ENCODE measurements around the gene GJB1.
"Not testable (repeated sequence)": the region's sequence is repeated elsewhere in the genome, so short reads cannot be mapped to it uniquely, and the experiment has no call there.

The GJB1 gene

DNA sequence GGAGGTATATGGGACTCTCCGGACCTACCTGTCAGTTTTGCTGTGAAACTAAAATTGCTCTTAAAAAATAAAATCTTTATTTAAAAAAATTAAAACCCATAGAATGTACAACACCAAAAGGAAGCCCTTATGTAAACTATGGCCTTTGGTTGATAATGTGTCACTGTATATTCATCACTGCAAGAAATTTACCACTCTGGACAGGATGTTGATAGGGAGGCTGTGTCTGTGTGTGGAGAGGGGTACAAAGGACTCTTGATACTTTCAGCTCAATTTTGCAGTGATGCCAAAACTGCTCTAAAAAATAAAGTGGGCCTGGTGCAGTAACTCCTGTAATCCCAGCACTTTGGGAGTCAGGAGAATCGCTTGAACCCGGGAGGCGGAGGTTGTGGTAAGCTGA lies 33.8 kb downstream of the GJB1 start:
- no peak for DNase-seq

GRCh38 chrX:71268624-71269023 lies 45.6 kb downstream of the GJB1 start:
- not testable (repeated sequence) for DNase-seq

GRCh38 chrX:71269801-71270395 lies 46.9 kb downstream of the GJB1 start:
- no peak for DNase-seq

GRCh38 chrX:71272313-71272712 lies 49.3 kb downstream of the GJB1 start:
- not testable (repeated sequence) for DNase-seq
